DOHH2 (cell line): ENCODE data around the gene ANK3.

Experiments
- CTCF ChIP-seq: fragments of 200-600 bp; sonication (generic); IDR thresholded peaks from one replicate; pipeline ENCODE4 v1.5.1; 2014; ENCODE audit warnings: antibody characterized with exemption, mild to moderate bottlenecking, low read depth, low read length; ENCODE audit not compliant: poor library complexity, severe bottlenecking
- EZH2phosphoT487 ChIP-seq: fragments of 200-600 bp; sonication (generic); IDR thresholded peaks from 2 replicates; pipeline ENCODE4 v1.6.1; 2017; ENCODE audit warnings: borderline replicate concordance, mild to moderate bottlenecking, antibody characterized with exemption, low read length, moderate library complexity, mixed read lengths

- TF ChIP-seq CTCF (no peak), EZH2phosphoT487 (no peak)
Observed at GRCh38 chr10:60148266-60148840, 241.3 kb downstream of the ANK3 start.
